Measurements from ENCODE around the gene CAPN1. TPM values are rescaled to one million over a fixed set of nuclear protein-coding genes. Genes with fewer than 3 reads are reported as not detected.

CAPN1 gene
- total and polyA plus RNA-seq, 9 of the 15 experiments (the other 6 are each of a cell fraction or from before 2014, with no cell fraction given) = 3.5 to 199 (median 61.6) TPM

DNA sequence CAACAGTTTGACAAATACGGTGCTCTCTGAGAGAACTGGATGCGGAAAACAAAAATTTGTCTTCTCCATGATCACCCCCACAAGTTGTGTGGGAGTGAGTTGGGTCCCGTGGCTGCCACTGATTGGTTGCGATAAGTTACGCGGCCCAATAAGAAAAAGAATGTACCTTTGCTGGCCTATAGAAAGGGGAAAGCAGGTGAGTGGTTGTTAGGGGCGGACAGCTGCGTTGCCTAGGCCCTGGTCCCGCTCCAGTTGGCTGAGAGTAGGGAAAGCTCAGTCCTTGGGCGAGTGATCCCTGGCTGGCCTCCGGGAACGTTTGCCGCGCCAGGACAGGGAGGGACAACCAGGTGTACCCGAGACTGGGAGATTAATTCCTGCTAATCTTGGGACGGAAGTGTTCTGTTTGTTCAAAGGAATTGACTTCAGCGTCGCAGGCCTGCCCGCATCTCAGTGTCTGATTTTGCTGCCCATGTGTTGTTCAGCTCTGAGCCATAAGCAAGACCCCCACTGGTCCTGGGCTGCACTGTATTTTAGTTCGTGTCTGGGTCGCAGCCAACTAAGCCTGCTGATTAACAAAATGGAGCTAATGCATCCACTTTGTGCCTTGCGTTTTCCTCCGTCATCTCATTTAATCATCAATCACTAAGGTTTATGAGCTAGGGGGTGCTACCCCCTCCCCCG lies 46.6 kb upstream of the CAPN1 start (continued):
- TF ChIP-seq, protein P1, sequence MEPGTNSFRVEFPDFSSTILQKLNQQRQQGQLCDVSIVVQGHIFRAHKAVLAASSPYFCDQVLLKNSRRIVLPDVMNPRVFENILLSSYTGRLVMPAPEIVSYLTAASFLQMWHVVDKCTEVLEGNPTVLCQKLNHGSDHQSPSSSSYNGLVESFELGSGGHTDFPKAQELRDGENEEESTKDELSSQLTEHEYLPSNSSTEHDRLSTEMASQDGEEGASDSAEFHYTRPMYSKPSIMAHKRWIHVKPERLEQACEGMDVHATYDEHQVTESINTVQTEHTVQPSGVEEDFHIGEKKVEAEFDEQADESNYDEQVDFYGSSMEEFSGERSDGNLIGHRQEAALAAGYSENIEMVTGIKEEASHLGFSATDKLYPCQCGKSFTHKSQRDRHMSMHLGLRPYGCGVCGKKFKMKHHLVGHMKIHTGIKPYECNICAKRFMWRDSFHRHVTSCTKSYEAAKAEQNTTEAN (CRISPR knock-in tag; IDR thresholded peaks at IDR 0.05) = no peak
- no peak for TF ChIP-seq OTX1 (CRISPR knock-in tag; IDR thresholded peaks at IDR 0.05)
- TF ChIP-seq MTA3 (IDR thresholded peaks at IDR 0.05; ENCODE audit: borderline replicate concordance) = 0 out of 2 replicates have a peak, but pooled peaks have one; percentile 13
- TF ChIP-seq ZNF57 (CRISPR knock-in tag; IDR thresholded peaks at IDR 0.05) = no peak
- TF ChIP-seq, protein P2, sequence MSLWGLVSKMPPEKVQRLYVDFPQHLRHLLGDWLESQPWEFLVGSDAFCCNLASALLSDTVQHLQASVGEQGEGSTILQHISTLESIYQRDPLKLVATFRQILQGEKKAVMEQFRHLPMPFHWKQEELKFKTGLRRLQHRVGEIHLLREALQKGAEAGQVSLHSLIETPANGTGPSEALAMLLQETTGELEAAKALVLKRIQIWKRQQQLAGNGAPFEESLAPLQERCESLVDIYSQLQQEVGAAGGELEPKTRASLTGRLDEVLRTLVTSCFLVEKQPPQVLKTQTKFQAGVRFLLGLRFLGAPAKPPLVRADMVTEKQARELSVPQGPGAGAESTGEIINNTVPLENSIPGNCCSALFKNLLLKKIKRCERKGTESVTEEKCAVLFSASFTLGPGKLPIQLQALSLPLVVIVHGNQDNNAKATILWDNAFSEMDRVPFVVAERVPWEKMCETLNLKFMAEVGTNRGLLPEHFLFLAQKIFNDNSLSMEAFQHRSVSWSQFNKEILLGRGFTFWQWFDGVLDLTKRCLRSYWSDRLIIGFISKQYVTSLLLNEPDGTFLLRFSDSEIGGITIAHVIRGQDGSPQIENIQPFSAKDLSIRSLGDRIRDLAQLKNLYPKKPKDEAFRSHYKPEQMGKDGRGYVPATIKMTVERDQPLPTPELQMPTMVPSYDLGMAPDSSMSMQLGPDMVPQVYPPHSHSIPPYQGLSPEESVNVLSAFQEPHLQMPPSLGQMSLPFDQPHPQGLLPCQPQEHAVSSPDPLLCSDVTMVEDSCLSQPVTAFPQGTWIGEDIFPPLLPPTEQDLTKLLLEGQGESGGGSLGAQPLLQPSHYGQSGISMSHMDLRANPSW (CRISPR knock-in tag; IDR thresholded peaks at IDR 0.05) = no peak
- no peak for TF ChIP-seq SMAD2 (IDR thresholded peaks at IDR 0.05; ENCODE audit: low read depth, low read length)
- no peak for TF ChIP-seq ZNF212 (CRISPR knock-in tag; IDR thresholded peaks at IDR 0.05)
- TF ChIP-seq HDGF (IDR thresholded peaks at IDR 0.05) = no peak
- no peak for TF ChIP-seq ADNP (tag; IDR thresholded peaks at IDR 0.05)
- TF ChIP-seq, protein P3, sequence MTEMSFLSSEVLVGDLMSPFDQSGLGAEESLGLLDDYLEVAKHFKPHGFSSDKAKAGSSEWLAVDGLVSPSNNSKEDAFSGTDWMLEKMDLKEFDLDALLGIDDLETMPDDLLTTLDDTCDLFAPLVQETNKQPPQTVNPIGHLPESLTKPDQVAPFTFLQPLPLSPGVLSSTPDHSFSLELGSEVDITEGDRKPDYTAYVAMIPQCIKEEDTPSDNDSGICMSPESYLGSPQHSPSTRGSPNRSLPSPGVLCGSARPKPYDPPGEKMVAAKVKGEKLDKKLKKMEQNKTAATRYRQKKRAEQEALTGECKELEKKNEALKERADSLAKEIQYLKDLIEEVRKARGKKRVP (CRISPR knock-in tag; IDR thresholded peaks at IDR 0.05) = no peak
- TF ChIP-seq, protein P4, sequence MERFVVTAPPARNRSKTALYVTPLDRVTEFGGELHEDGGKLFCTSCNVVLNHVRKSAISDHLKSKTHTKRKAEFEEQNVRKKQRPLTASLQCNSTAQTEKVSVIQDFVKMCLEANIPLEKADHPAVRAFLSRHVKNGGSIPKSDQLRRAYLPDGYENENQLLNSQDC (CRISPR knock-in tag; IDR thresholded peaks at IDR 0.05) = no peak
- TF ChIP-seq SP2 (IDR thresholded peaks at IDR 0.05; ENCODE audit: extremely low read depth, low read depth, low read length, poor library complexity, severe bottlenecking) = peak; percentile 72
- TF ChIP-seq ZKSCAN3 (CRISPR knock-in tag; IDR thresholded peaks at IDR 0.05) = no peak
- TF ChIP-seq HNRNPUL1 (IDR thresholded peaks at IDR 0.05; ENCODE audit: low read length) = no peak
- no peak for TF ChIP-seq ZNF143 (CRISPR knock-in tag; IDR thresholded peaks at IDR 0.05)
- TF ChIP-seq, protein P5, sequence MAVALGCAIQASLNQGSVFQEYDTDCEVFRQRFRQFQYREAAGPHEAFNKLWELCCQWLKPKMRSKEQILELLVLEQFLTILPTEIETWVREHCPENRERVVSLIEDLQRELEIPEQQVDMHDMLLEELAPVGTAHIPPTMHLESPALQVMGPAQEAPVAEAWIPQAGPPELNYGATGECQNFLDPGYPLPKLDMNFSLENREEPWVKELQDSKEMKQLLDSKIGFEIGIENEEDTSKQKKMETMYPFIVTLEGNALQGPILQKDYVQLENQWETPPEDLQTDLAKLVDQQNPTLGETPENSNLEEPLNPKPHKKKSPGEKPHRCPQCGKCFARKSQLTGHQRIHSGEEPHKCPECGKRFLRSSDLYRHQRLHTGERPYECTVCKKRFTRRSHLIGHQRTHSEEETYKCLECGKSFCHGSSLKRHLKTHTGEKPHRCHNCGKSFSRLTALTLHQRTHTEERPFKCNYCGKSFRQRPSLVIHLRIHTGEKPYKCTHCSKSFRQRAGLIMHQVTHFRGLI (CRISPR knock-in tag; IDR thresholded peaks at IDR 0.05) = no peak
- no peak for TF ChIP-seq ZNF695 (CRISPR knock-in tag; IDR thresholded peaks at IDR 0.05)
- TF ChIP-seq RBM15 (IDR thresholded peaks at IDR 0.05; ENCODE audit: insufficient read depth, low read length) = no peak
- TF ChIP-seq, protein P6, sequence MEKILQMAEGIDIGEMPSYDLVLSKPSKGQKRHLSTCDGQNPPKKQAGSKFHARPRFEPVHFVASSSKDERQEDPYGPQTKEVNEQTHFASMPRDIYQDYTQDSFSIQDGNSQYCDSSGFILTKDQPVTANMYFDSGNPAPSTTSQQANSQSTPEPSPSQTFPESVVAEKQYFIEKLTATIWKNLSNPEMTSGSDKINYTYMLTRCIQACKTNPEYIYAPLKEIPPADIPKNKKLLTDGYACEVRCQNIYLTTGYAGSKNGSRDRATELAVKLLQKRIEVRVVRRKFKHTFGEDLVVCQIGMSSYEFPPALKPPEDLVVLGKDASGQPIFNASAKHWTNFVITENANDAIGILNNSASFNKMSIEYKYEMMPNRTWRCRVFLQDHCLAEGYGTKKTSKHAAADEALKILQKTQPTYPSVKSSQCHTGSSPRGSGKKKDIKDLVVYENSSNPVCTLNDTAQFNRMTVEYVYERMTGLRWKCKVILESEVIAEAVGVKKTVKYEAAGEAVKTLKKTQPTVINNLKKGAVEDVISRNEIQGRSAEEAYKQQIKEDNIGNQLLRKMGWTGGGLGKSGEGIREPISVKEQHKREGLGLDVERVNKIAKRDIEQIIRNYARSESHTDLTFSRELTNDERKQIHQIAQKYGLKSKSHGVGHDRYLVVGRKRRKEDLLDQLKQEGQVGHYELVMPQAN (IDR thresholded peaks at IDR 0.05; ENCODE audit: borderline replicate concordance) = peak; percentile 50; the same call in 1 of the 2 replicates
- TF ChIP-seq NFIX (CRISPR knock-in tag; IDR thresholded peaks at IDR 0.05; ENCODE audit: low read depth) = no peak
- TF ChIP-seq ZNF140 (CRISPR knock-in tag; IDR thresholded peaks at IDR 0.05) = no peak

All from K562 (cell line).